22Rv1 (cell line): ENCODE data around the gene IMPA2.

Experiments used
- CTCF ChIP-seq: fragments of 450-650 bp; IDR thresholded peaks from 2 replicates; pipeline ENCODE4 v1.5.1; 2017; ENCODE audit warnings: mild to moderate bottlenecking
- ZFX ChIP-seq: fragments of 450-650 bp; IDR thresholded peaks from 2 replicates; pipeline ENCODE4 v1.6.1; 2017; ENCODE audit warnings: antibody characterized with exemption, borderline replicate concordance

GRCh38 chr18:12036201-12036751, 55.0 kb downstream of the IMPA2 start:
- TF ChIP-seq CTCF (no peak), ZFX (no peak)
